Measurements from ENCODE around the gene CRADD.

Gene CRADD

DNA sequence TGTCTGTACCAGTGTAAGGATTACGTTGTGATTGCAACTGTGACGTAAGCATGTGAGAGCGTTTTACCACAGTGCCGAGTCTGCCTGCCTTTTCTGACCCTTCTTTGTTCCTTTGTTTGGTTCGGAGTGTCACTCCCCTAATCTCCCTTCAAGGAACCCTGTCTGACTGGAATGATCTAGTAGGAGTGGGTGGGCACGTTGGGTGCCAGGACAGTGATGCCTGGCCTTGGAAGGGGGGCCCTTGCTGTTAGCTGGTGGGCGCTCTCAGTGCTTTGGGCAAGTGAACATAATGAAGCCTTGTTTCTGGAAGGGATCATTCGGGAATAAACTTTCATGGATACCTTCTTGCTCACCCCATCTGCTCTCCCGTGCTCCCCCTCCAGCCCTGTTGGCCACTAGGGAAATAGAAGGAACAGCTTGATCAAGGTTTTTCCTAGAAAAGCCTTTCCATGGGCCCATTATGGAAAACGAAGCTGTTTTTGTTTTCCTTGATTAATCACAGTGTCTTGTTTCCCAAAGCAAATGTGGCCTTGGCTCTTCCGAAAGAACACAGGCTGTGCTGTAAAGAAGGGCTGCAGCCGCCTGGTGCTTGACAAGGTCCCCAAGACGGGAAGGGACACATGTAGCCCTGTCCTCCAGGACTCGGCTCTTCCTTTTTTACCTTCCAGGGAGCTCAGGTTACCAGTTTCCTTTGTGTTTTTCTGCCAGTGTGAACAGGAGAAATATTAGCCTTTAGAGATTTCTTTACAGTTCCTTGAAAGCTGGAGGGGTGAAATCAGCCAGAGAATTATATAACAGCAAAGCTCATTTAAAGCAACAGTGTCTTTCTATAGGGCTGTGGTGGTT lies 215.5 kb downstream of the CRADD start:
- TF ChIP-seq, protein P1, sequence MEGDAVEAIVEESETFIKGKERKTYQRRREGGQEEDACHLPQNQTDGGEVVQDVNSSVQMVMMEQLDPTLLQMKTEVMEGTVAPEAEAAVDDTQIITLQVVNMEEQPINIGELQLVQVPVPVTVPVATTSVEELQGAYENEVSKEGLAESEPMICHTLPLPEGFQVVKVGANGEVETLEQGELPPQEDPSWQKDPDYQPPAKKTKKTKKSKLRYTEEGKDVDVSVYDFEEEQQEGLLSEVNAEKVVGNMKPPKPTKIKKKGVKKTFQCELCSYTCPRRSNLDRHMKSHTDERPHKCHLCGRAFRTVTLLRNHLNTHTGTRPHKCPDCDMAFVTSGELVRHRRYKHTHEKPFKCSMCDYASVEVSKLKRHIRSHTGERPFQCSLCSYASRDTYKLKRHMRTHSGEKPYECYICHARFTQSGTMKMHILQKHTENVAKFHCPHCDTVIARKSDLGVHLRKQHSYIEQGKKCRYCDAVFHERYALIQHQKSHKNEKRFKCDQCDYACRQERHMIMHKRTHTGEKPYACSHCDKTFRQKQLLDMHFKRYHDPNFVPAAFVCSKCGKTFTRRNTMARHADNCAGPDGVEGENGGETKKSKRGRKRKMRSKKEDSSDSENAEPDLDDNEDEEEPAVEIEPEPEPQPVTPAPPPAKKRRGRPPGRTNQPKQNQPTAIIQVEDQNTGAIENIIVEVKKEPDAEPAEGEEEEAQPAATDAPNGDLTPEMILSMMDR (IDR thresholded peaks at IDR 0.05): no peak

DNA sequence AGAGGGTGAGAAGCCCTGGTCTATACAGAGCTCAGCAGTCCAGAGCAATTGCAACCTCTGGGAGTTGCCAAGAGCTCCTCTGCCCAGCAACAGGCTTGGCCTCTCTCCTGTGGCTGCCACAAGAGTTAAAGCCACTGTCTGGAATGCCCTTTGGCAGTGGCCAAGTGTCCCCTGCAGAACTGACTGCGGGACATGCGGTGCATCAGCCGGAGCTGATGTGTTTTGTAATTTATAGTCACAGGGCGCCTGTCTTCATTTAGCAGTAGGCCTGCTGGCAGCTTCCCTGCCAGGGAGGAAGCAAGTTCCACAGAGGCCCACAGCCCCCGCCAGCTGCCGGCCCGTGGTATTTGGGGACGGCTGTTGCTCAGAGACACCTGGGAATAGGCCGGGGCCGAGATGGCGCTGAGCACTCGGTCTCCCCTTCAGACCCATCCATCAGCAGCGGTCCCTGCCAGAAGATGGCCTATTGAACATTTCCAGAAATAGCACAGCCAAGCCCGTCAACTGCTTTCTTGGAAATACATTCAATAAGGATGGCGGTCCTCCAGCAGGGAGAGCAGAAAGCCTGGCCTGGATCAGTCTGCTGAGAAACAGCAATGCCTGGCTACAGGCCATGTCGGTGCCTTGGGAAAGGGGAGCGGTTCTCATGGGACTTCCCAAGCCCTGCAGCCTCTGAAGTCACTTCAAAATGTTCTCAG lies 217.4 kb downstream of the CRADD start:
- TF ChIP-seq, protein P1 (IDR thresholded peaks at IDR 0.05): no peak

DNA sequence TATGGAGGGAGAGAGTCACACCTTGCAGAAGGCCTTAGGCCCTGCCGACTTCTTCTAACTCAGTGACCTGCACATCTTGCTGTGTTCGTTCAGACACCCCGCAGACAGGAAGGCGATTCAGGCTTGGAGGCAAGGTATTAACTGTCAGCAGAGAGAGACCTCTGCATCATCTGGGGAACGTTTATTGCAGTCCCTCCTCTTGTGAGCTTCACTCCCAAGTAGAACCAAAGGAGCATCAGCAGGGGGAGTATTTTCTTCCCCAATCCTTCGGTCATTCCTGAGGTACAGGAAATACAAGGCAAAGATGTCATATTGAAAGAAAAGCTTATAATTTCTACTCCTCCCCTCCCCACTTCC lies 217.9 kb downstream of the CRADD start:
- TF ChIP-seq, protein P1 (IDR thresholded peaks at IDR 0.05): no peak

DNA sequence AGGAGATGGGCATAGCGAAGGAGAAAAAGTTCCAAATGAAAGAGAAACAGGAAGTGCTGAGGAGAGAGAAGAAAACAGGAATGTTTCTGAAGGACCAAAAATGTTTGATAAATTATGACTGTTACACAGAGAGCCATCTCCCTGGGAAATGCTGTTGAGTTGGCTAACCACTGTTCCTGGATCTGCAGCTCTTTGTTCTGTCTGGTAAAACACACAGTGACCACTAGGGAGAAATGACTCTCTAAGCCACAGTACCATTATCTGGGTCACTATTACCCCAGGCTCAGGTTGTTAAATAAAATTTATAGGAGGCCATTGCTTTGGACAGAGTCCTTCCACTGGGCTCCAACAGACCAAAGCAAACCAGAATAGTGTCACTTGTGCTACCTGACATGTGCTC lies 219.3 kb downstream of the CRADD start:
- TF ChIP-seq, protein P1 (IDR thresholded peaks at IDR 0.05): no peak

DNA sequence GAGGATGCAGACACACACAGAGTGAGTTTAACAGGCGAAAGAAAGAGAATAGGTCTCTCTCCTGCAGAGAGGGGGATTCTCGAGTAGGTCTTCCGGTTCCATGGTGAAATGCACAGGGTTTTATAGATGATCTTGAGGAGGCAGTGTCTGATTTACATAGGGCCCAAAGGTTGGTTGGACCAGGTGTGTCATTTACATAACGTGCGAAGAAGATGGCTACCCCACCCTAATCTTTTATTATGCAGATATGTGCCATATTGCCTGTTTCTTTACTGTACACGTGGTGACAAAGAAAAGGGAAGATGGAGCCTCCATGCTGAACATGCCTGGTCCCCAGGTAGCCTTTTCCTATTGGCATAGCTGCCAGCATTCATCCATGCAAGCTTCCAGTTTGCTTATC lies 219.8 kb downstream of the CRADD start:
- TF ChIP-seq, protein P1 (IDR thresholded peaks at IDR 0.05): no peak

DNA sequence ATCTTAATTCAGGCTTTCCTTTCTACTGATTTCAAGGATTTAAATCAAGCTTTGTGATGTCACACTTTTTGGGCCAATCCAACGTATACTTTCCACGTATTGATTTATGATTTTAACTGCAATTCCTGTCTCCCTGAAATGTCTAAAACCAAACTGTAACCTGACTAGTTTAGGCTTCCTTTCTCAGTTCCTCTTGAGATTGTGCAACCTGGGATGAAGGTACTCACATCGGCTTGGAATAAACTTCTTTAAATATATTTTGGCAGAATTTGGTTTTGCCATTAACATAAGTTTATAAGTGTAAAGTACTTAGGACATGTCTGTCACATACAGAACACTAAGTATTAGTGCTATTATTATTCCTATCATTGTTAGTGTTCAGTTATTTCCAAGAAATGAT lies 224.6 kb downstream of the CRADD start:
- TF ChIP-seq, protein P1 (IDR thresholded peaks at IDR 0.05): no peak

DNA sequence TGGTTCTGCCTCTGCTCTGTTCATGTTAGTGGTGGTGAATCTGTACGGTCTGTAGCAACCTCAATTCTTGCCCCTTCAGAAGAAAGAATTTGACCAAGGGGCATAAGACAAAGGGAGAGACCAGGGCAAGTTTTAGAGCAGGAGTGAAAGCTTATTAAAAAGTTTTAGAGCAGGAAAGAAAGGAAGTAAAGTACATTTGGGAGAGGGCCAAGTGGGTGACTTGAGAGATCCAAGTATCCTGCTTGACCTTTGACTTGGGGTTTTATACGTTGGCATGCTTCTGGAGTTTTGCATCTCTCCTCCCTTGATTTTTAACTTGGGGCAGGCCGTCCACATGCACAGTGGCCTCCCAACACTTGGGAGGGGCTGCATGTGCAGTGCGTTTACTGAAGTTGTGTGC lies 225.0 kb downstream of the CRADD start:
- TF ChIP-seq, protein P1 (IDR thresholded peaks at IDR 0.05): no peak
